HepG2 (cell line): ENCODE measurements around the gene ACSS2. TPM values are rescaled to one million over a fixed set of nuclear protein-coding genes. Genes with fewer than 3 reads are reported as not detected.

Experiments
- ARID2 ChIP-seq: sonication (generic); formaldehyde crosslinking; IDR thresholded peaks from 2 replicates; pipeline ENCODE4 v1.8.1; 2022; ENCODE audit warnings: mild to moderate bottlenecking, missing genetic modification reagents, borderline replicate concordance
- DR1 ChIP-seq: sonication (generic); formaldehyde crosslinking; IDR thresholded peaks from 2 replicates; pipeline ENCODE4 v1.8.0; 2021; ENCODE audit warnings: mild to moderate bottlenecking, missing genetic modification reagents, inconsistent platforms
- E2F2 ChIP-seq: sonication (generic); formaldehyde crosslinking; IDR thresholded peaks from 2 replicates; pipeline ENCODE4 v1.4.0; 2020; ENCODE audit warnings: missing genetic modification reagents, borderline replicate concordance
- ETS1 ChIP-seq: sonication (generic); formaldehyde crosslinking; IDR thresholded peaks from 2 replicates; pipeline ENCODE4 v1.4.0; 2020; ENCODE audit warnings: missing genetic modification reagents
- KLF9 ChIP-seq: IDR thresholded peaks from 2 replicates; pipeline ENCODE4 v1.6.1; 2016; ENCODE audit warnings: low read depth
- MEIS1 ChIP-seq: sonication (generic); formaldehyde crosslinking; IDR thresholded peaks from 2 replicates; pipeline ENCODE4 v1.9.0; 2021; ENCODE audit warnings: mild to moderate bottlenecking, missing genetic modification reagents, moderate library complexity, borderline replicate concordance
- NCOA1 ChIP-seq: sonication (generic); formaldehyde crosslinking; IDR thresholded peaks from 2 replicates; pipeline ENCODE4 v1.9.0; 2021; ENCODE audit warnings: missing genetic modification reagents
- NR3C1 ChIP-seq: sonication (generic); formaldehyde crosslinking; IDR thresholded peaks from 2 replicates; pipeline ENCODE4 v1.4.0; 2020; ENCODE audit warnings: missing genetic modification reagents
- ONECUT2 ChIP-seq: sonication (generic); formaldehyde crosslinking; IDR thresholded peaks from 2 replicates; pipeline ENCODE4 v1.4.0; 2020; ENCODE audit warnings: missing genetic modification reagents
- POGZ ChIP-seq: sonication (generic); formaldehyde crosslinking; IDR thresholded peaks from 2 replicates; pipeline ENCODE4 v1.4.0; 2020; ENCODE audit warnings: mild to moderate bottlenecking, missing genetic modification reagents
- POLR2AphosphoS2 ChIP-seq: IDR thresholded peaks from 2 replicates; pipeline ENCODE4 v1.6.1; 2011; ENCODE audit warnings: low read depth, low read length, improper control_type of control experiment
- REST ChIP-seq, 2 experiments: IDR thresholded peaks; 2 replicates each; pipeline ENCODE4 v1.6.1; 2011 to 2012; ENCODE audit warnings: low read length in 2 of 2, borderline replicate concordance in 1 of 2, low read depth in 1 of 2, mild to moderate bottlenecking in 1 of 2, moderate library complexity in 1 of 2
- SPEN ChIP-seq: sonication (generic); formaldehyde crosslinking; IDR thresholded peaks from 2 replicates; pipeline ENCODE4 v1.5.1; 2020; ENCODE audit warnings: low read depth, mild to moderate bottlenecking, missing genetic modification reagents
- TBL1XR1 ChIP-seq: fragments of 150-350 bp; IDR thresholded peaks from 2 replicates; pipeline ENCODE4 v1.6.1; 2014; ENCODE audit warnings: borderline replicate concordance, low read length; ENCODE audit not compliant: partially characterized antibody
- TEAD2 ChIP-seq: sonication (generic); formaldehyde crosslinking; IDR thresholded peaks from 2 replicates; pipeline ENCODE4 v1.9.0; 2021; ENCODE audit warnings: missing genetic modification reagents
- TEAD3 ChIP-seq: optimal IDR thresholded peaks from 2 replicates; pipeline ENCODE3; 2016; ENCODE audit warnings: borderline replicate concordance
- ZIK1 ChIP-seq: sonication (generic); formaldehyde crosslinking; IDR thresholded peaks from 2 replicates; pipeline ENCODE4 v1.5.0; 2020; ENCODE audit warnings: mild to moderate bottlenecking, low read depth, missing genetic modification reagents, borderline replicate concordance
- ZNF563 ChIP-seq: sonication (generic); formaldehyde crosslinking; IDR thresholded peaks from 2 replicates; pipeline ENCODE4 v1.8.0; 2022; ENCODE audit warnings: mild to moderate bottlenecking, moderate library complexity, missing genetic modification reagents
- polyA plus RNA-seq, 8 experiments: library from polyadenylated mRNA; depleted of rRNA in 3 of 8; stranded (reverse) in 7 of 8; unstranded in 1 of 8; fragments of >200 nt; fragmentation: Illumina TruSeq in 4 of 8; extraction: Trizol in 4 of 8; gene quantifications; 2 replicates each; pipeline versions ENCODE4 v1.2.1 to v1.2.3, GENCODE V29; 2011 to 2016; ENCODE audit warnings: low read depth in 4 of 8, missing spikeins in 1 of 8, mixed read lengths in 1 of 8; ENCODE audit not compliant: insufficient read depth in 1 of 8
- total RNA-seq, 5 experiments: library from RNA; depleted of rRNA; stranded (reverse); fragments of >200 nt; fragmentation: Illumina TruSeq; extraction: Trizol; gene quantifications; 2 replicates each; pipeline ENCODE4 v1.2.3, GENCODE V29; 2016; ENCODE audit warnings: low read depth in 1 of 5
- TF ChIP-seq, protein P1 (sequence below): sonication (generic); formaldehyde crosslinking; IDR thresholded peaks from 2 replicates; pipeline ENCODE4 v1.9.0; 2021; ENCODE audit warnings: missing genetic modification reagents, borderline replicate concordance
- TF ChIP-seq, protein P2 (sequence below): sonication (generic); formaldehyde crosslinking; IDR thresholded peaks from 2 replicates; pipeline ENCODE4 v1.4.0; 2020; ENCODE audit warnings: missing genetic modification reagents

The ACSS2 gene
- total and polyA plus RNA-seq, 2 of the 13 experiments (the other 11 are each of a cell fraction or from before 2014, with no cell fraction given), result 72.8 to 89.7 TPM

DNA sequence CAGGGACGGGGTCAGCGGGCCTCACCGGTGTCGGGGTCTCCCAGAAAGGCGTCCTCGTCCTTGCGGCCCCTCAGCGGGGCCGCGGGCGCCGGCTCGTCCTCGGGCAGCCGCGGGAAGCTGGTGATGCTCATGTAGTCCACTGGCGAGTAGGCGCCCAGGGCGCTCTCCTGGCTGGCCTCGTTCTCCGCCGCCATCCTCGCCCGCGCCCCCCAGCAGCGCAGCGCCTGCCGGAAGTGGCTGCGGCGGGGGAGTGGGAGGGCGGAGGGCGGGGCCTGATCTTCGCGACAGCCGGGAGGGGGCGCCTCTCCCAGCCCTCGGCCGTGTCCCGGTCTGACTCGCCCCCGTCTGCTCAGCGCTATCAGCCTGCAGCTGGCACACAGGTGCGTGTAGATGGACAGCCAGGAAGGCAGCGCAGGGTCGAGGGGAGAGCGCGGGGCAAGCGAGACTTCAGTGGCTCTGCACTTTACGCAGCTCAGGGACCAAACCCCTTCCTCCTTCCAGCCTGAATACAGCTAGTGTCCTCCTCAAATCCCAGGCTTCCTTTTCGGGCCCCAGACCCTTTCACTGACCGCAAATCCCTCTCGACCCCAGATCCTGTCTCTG, 3.7 kb upstream of the ACSS2 start, which contains the start of gene GGT7 (continued):
- no peak for TF ChIP-seq NR3C1 (CRISPR knock-in tag)
- peak; percentile 33; the same call in 1 of the 2 replicates for TF ChIP-seq DR1 (CRISPR knock-in tag)
- TF ChIP-seq, protein P1, sequence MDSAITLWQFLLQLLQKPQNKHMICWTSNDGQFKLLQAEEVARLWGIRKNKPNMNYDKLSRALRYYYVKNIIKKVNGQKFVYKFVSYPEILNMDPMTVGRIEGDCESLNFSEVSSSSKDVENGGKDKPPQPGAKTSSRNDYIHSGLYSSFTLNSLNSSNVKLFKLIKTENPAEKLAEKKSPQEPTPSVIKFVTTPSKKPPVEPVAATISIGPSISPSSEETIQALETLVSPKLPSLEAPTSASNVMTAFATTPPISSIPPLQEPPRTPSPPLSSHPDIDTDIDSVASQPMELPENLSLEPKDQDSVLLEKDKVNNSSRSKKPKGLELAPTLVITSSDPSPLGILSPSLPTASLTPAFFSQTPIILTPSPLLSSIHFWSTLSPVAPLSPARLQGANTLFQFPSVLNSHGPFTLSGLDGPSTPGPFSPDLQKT (CRISPR knock-in tag), result no peak; the same call in 1 of the 2 replicates
- no peak for TF ChIP-seq TEAD2
- peak; percentile 88 for TF ChIP-seq ZIK1 (CRISPR knock-in tag)
- peak; percentile 95 for TF ChIP-seq POGZ (CRISPR knock-in tag)
- no peak for TF ChIP-seq E2F2 (CRISPR knock-in tag)
- TF ChIP-seq MEIS1 (CRISPR knock-in tag), result peak; percentile 96
- peak; percentile 98 for TF ChIP-seq SPEN (CRISPR knock-in tag)
- no peak for TF ChIP-seq POLR2AphosphoS2
- TF ChIP-seq ONECUT2 (CRISPR knock-in tag), result no peak
- no peak for TF ChIP-seq TBL1XR1
- TF ChIP-seq ARID2 (CRISPR knock-in tag), result peak; percentile 33; the same call in 1 of the 2 replicates
- TF ChIP-seq ZNF563 (CRISPR knock-in tag), result peak; percentile 85
- TF ChIP-seq ETS1, result no peak
- TF ChIP-seq, protein P2, sequence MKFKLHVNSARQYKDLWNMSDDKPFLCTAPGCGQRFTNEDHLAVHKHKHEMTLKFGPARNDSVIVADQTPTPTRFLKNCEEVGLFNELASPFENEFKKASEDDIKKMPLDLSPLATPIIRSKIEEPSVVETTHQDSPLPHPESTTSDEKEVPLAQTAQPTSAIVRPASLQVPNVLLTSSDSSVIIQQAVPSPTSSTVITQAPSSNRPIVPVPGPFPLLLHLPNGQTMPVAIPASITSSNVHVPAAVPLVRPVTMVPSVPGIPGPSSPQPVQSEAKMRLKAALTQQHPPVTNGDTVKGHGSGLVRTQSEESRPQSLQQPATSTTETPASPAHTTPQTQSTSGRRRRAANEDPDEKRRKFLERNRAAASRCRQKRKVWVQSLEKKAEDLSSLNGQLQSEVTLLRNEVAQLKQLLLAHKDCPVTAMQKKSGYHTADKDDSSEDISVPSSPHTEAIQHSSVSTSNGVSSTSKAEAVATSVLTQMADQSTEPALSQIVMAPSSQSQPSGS, result peak; percentile 86
- peak; percentile 77 for TF ChIP-seq TEAD3 (CRISPR knock-in tag)
- peak in 1 of 2 experiments; percentile 19; a peak in 1 of 4 replicates for TF ChIP-seq REST (IDR thresholded peaks at IDR 0.05; ENCODE audit: borderline replicate concordance in 1 of 2, low read depth in 1 of 2, low read length in 2 of 2)
- TF ChIP-seq NCOA1, result no peak
- TF ChIP-seq KLF9 (CRISPR knock-in tag), result no peak
